BJ (cell line): ENCODE measurements around the gene IGLL5. TPM values are rescaled to one million over a fixed set of nuclear protein-coding genes. Genes with fewer than 3 reads are reported as not detected.

ENCODE experiments used
- CTCF ChIA-PET: fragments of 350-600 bp; formaldehyde crosslinking; extraction: SDS; loops from one replicate; lab custom pipeline; 2021; ENCODE audit warnings: antibody characterized with exemption, inconsistent platforms; lab: Yijun Ruan, JAX
- POLR2A ChIA-PET: fragments of 300-600 bp; sonication (Branson Sonifier 250); formaldehyde crosslinking; extraction: SDS; loops from one replicate; lab custom pipeline; 2021; ENCODE audit warnings: antibody characterized with exemption; lab: Charles Lee
- DNase-seq: peaks from one replicate; pipeline ENCODE4 v3.0.0-alpha.2; 2011; ENCODE audit warnings: low read depth
- H3K27me3 ChIP-seq: 2 replicates; pipeline ENCODE4 v1.6.0; 2011; ENCODE audit warnings: low read length; ENCODE audit not compliant: control insufficient read depth, insufficient read depth
- H3K36me3 ChIP-seq: 2 replicates; pipeline ENCODE4 v1.5.1; 2011; ENCODE audit warnings: low read length; ENCODE audit not compliant: control insufficient read depth, insufficient read depth
- H3K4me3 ChIP-seq: 2 replicates; pipeline ENCODE4 v1.5.1; 2011; ENCODE audit warnings: low read depth, mild to moderate bottlenecking, control low read depth, low read length
- CTCF ChIP-seq: IDR thresholded peaks from 2 replicates; pipeline ENCODE4 v1.5.1; 2011; ENCODE audit warnings: low read depth, mild to moderate bottlenecking, control low read depth, inconsistent platforms, low read length, moderate library complexity; ENCODE audit not compliant: insufficient read depth
- polyA plus RNA-seq: library from polyadenylated mRNA; depleted of rRNA; stranded (reverse); fragments of >200 nt; gene quantifications from 2 replicates; pipeline ENCODE4 v1.2.3, GENCODE V29; 2011

The IGLL5 gene
- polyA plus RNA-seq, 1 experiment, result not detected

GRCh38 chr22:22936180-22936914 lies 48.7 kb downstream of the IGLL5 start:
- CTCF ChIA-PET, result interaction anchor here (0.6 to 1.5 kb wide), 3 partner anchors 20 to 351 kb away, joined by 4 to 9 read pairs (median 5); no protein-coding TSS in a partner anchor

GRCh38 chr22:22936915-22937656 lies 49.5 kb downstream of the IGLL5 start:
- Histone ChIP-seq H3K36me3 (no peaks in the 10 kb centered on the region), H3K27me3 (peaks cover 2% of the 10 kb centered on the region), H3K4me3 (no peak overlapping the region)
- TF ChIP-seq CTCF, result no peak
- no peak for DNase-seq
- POLR2A ChIA-PET, result no interaction called here
- CTCF ChIA-PET, result interaction anchor here (0.6 to 1.8 kb wide), 3 partner anchors 22 to 352 kb away, joined by 4 to 6 read pairs (median 5); no protein-coding TSS in a partner anchor

More at GRCh38 chr22:22936180-22936914, 48.7 kb downstream of the IGLL5 start:
- Histone ChIP-seq H3K27me3 (peaks cover 2% of the 10 kb centered on the region), H3K4me3 (no peak overlapping the region), H3K36me3 (no peaks in the 10 kb centered on the region)
- DNase-seq, result no peak
- TF ChIP-seq CTCF, result no peak
- POLR2A ChIA-PET, result no interaction called here

- Histone ChIP-seq H3K27me3 (peaks cover 2% of the 10 kb centered on the region), H3K36me3 (no peaks in the 10 kb centered on the region), H3K4me3 (no peak overlapping the region)
- DNase-seq, result no peak
- CTCF ChIA-PET, result interaction anchor here (1.0 to 1.8 kb wide), 4 partner anchors 18 to 128 kb away, joined by 4 to 6 read pairs (median 5); no protein-coding TSS in a partner anchor
- no peak for TF ChIP-seq CTCF
- POLR2A ChIA-PET, result no interaction called here
These were observed 50.4 kb downstream of the IGLL5 start for GRCh38 chr22:22937894-22938480.

GRCh38 chr22:22938672-22939587 lies 51.3 kb downstream of the IGLL5 start:
- ChIA-PET CTCF (interaction anchor here (1.0 to 1.8 kb wide), 3 partner anchors 17 to 129 kb away, joined by 4 to 6 read pairs (median 5); no protein-coding TSS in a partner anchor), POLR2A (no interaction called here)

More at GRCh38 chr22:22938672-22939587, 51.3 kb downstream of the IGLL5 start:
- DNase-seq, result no peak
- Histone ChIP-seq H3K4me3 (no peak overlapping the region), H3K36me3 (no peaks in the 10 kb centered on the region), H3K27me3 (peaks cover 2% of the 10 kb centered on the region)
- TF ChIP-seq CTCF, result no peak
